OCI-LY1 (cell line): ENCODE data around the gene ACTC1.

Experiments
- H2AFZ ChIP-seq: fragments of 200-600 bp; sonication (generic), shearing (Covaris generic); 2 replicates; pipeline ENCODE4 v1.6.0; 2014; ENCODE audit warnings: antibody characterized with exemption, mild to moderate bottlenecking, low read length
- H3F3A ChIP-seq: fragments of 200-600 bp; sonication (generic), shearing (Covaris generic); 2 replicates; pipeline ENCODE4 v1.6.0; 2014; ENCODE audit warnings: mild to moderate bottlenecking, antibody characterized with exemption, low read length, moderate library complexity; ENCODE audit not compliant: insufficient read depth
- H3K27ac ChIP-seq: fragments of 200-600 bp; sonication (generic); 2 replicates; pipeline ENCODE4 v1.5.1; 2014; ENCODE audit warnings: low read length, mixed run types, mild to moderate bottlenecking, low read depth; ENCODE audit not compliant: poor library complexity, severe bottlenecking
- H3K27me3 ChIP-seq: fragments of 200-600 bp; sonication (generic); 2 replicates; pipeline ENCODE4 v1.6.0; 2014; ENCODE audit warnings: antibody characterized with exemption, mild to moderate bottlenecking, low read length, moderate library complexity; ENCODE audit not compliant: insufficient read depth
- H3K36me3 ChIP-seq: fragments of 200-600 bp; sonication (generic); 2 replicates; pipeline ENCODE4 v1.6.1; 2014; ENCODE audit warnings: mild to moderate bottlenecking, antibody characterized with exemption, low read length, moderate library complexity, mixed read lengths; ENCODE audit not compliant: insufficient read depth
- H3K4me1 ChIP-seq: fragments of 200-600 bp; sonication (generic); 2 replicates; pipeline ENCODE4 v1.5.1; 2014; ENCODE audit warnings: mild to moderate bottlenecking, low read length, moderate library complexity; ENCODE audit not compliant: insufficient read depth, severe bottlenecking
- H3K4me2 ChIP-seq: fragments of 200-600 bp; sonication (generic), shearing (Covaris generic); 2 replicates; pipeline ENCODE4 v1.6.1; 2014; ENCODE audit warnings: low read length
- H3K4me3 ChIP-seq: fragments of 200-600 bp; sonication (generic); 2 replicates; pipeline ENCODE4 v1.5.1; 2014; ENCODE audit warnings: low read length, low read depth, mild to moderate bottlenecking, mixed read lengths; ENCODE audit not compliant: poor library complexity, severe bottlenecking
- H3K79me2 ChIP-seq: fragments of 200-600 bp; shearing (Covaris generic); 2 replicates; pipeline ENCODE4 v1.6.1; 2016; ENCODE audit warnings: mixed run types, low read length, mixed read lengths; ENCODE audit not compliant: insufficient read depth
- H3K9ac ChIP-seq: fragments of 200-600 bp; sonication (generic), shearing (Covaris generic); 2 replicates; pipeline ENCODE4 v1.6.1; 2014; ENCODE audit warnings: mild to moderate bottlenecking, low read length, mixed read lengths
- H3K9me2 ChIP-seq: fragments of 200-600 bp; sonication (generic), shearing (Covaris generic); 2 replicates; pipeline ENCODE4 v1.6.1; 2014; ENCODE audit warnings: low read depth, mild to moderate bottlenecking, low read length, mixed read lengths
- H3K9me3 ChIP-seq: fragments of 200-600 bp; shearing (Covaris generic); 2 replicates; pipeline ENCODE4 v1.6.1; 2014; ENCODE audit warnings: low read length, mixed read lengths
- H4K20me1 ChIP-seq: fragments of 200-600 bp; sonication (generic), shearing (Covaris generic); 2 replicates; pipeline ENCODE4 v1.6.0; 2016; ENCODE audit warnings: mild to moderate bottlenecking, low read length; ENCODE audit not compliant: insufficient read depth
- CTCF ChIP-seq: fragments of 200-600 bp; sonication (generic), shearing (Covaris generic); IDR thresholded peaks from 2 replicates; pipeline ENCODE4 v1.5.1; 2017; ENCODE audit warnings: mild to moderate bottlenecking, antibody characterized with exemption, low read length, moderate library complexity, mixed read lengths
- EZH2 ChIP-seq: fragments of 200-600 bp; sonication (generic), shearing (Covaris generic); IDR thresholded peaks from 2 replicates; pipeline ENCODE4 v1.8.0; 2017; ENCODE audit warnings: borderline replicate concordance, mixed run types, mild to moderate bottlenecking, antibody characterized with exemption, low read length, moderate library complexity, mixed read lengths

Gene ACTC1

GRCh38 chr15:34802371-34802770 lies 7.0 kb upstream of the ACTC1 start:
- no peaks in the 10 kb centered on the region for H3K79me2 ChIP-seq
- H3F3A ChIP-seq = no peaks in the 10 kb centered on the region
- H3K9ac ChIP-seq = no peak overlapping the region
- H3K4me3 ChIP-seq = no peak overlapping the region
- no peak overlapping the region for H2AFZ ChIP-seq
- H3K9me3 ChIP-seq = no peaks in the 10 kb centered on the region
- H3K27ac ChIP-seq = no peak overlapping the region
- 0 out of 2 replicates have a peak, but pooled peaks cover 4% of the 10 kb centered on the region for H3K27me3 ChIP-seq
- no peaks in the 10 kb centered on the region for H3K4me1 ChIP-seq
- H3K4me2 ChIP-seq = no peak overlapping the region
- no peaks in the 10 kb centered on the region for H3K9me2 ChIP-seq
- no peak for TF ChIP-seq CTCF
- no peak for TF ChIP-seq EZH2
- H4K20me1 ChIP-seq = no peaks in the 10 kb centered on the region
- H3K36me3 ChIP-seq = no peaks in the 10 kb centered on the region

GRCh38 chr15:34799149-34800101 lies 4.1 kb upstream of the ACTC1 start:
- Histone ChIP-seq H3K27me3 (0 out of 2 replicates have a peak, but pooled peaks cover 4% of the 10 kb centered on the region), H2AFZ (no peak overlapping the region), H3K36me3 (no peaks in the 10 kb centered on the region), H3K9me3 (no peaks in the 10 kb centered on the region), H3K4me3 (no peak overlapping the region), H3K27ac (no peak overlapping the region), H3K9me2 (no peaks in the 10 kb centered on the region), H3K9ac (no peak overlapping the region), H3K79me2 (no peaks in the 10 kb centered on the region), H3K4me2 (no peak overlapping the region), H4K20me1 (no peaks in the 10 kb centered on the region), H3K4me1 (no peaks in the 10 kb centered on the region), H3F3A (no peaks in the 10 kb centered on the region)
- TF ChIP-seq CTCF (no peak), EZH2 (no peak)

GRCh38 chr15:34796847-34797435 lies 1.6 kb upstream of the ACTC1 start:
- no peak overlapping the region for H3K27ac ChIP-seq
- H3F3A ChIP-seq = no peaks in the 10 kb centered on the region
- no peak overlapping the region for H3K4me3 ChIP-seq
- peaks cover 4% of the 10 kb centered on the region; the same call in 1 of the 2 replicates for H3K27me3 ChIP-seq
- H3K36me3 ChIP-seq = no peaks in the 10 kb centered on the region
- H3K79me2 ChIP-seq = no peaks in the 10 kb centered on the region
- H3K9me2 ChIP-seq = no peaks in the 10 kb centered on the region
- no peak overlapping the region for H3K9ac ChIP-seq
- H2AFZ ChIP-seq = no peak overlapping the region
- H3K9me3 ChIP-seq = no peaks in the 10 kb centered on the region
- TF ChIP-seq EZH2 (no peak), CTCF (no peak)
- H3K4me1 ChIP-seq = no peaks in the 10 kb centered on the region
- no peak overlapping the region for H3K4me2 ChIP-seq
- no peaks in the 10 kb centered on the region for H4K20me1 ChIP-seq
